Transverse colon (tissue), 4 donors: Measurements from ENCODE around the gene TOX2.

Experiments used
- POLR2A ChIP-seq: fragments of 450-650 bp; IDR thresholded peaks from one replicate; pipeline ENCODE4 v1.6.1; 2016; ENCODE audit warnings: antibody characterized with exemption, mild to moderate bottlenecking, moderate library complexity
- POLR2AphosphoS5 ChIP-seq, 3 donors: sonication (generic); formaldehyde crosslinking; IDR thresholded peaks; one replicate each; pipeline ENCODE4 v1.6.1; 2016; ENCODE audit warnings: antibody characterized with exemption in 3 of 3
- TF ChIP-seq, protein P1 (sequence below), 5 experiments: fragments of 200-600 bp in 3 of 5; fragments of 450-650 bp in 2 of 5; sonication (generic) in 3 of 5; IDR thresholded peaks; 1 replicate in 2 of 5; 2 replicates in 3 of 5; pipeline ENCODE4 v1.5.1; 2016 to 2017; ENCODE audit warnings: antibody characterized with exemption in 5 of 5, inconsistent platforms in 3 of 5, mild to moderate bottlenecking in 2 of 5, moderate library complexity in 1 of 5

DNA sequence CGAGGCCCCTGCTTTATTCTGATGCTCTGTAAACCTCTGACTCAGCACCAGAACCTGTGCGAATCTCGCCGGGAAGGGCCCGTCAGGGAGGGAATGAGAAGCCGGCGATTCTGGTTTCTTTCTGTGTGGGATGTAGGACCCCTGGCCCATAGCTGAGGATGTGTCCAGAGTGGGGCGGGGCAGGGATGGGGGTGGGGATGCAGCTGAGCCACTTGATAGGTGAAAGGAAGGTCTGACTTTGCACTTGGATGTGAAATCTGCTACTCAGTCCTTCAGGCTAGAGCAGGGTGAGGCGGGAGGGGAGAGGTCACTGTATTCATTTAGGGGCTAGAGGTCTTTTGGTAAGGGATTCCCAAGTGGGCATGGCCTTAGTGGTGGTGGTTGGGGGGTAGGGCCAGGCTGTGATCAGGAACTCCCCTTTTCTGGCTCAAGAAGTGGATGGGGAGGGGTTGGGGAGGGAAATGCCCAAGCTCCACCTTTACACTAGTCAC lies 2.3 kb downstream of the TOX2 start:
- TF ChIP-seq, protein P1, sequence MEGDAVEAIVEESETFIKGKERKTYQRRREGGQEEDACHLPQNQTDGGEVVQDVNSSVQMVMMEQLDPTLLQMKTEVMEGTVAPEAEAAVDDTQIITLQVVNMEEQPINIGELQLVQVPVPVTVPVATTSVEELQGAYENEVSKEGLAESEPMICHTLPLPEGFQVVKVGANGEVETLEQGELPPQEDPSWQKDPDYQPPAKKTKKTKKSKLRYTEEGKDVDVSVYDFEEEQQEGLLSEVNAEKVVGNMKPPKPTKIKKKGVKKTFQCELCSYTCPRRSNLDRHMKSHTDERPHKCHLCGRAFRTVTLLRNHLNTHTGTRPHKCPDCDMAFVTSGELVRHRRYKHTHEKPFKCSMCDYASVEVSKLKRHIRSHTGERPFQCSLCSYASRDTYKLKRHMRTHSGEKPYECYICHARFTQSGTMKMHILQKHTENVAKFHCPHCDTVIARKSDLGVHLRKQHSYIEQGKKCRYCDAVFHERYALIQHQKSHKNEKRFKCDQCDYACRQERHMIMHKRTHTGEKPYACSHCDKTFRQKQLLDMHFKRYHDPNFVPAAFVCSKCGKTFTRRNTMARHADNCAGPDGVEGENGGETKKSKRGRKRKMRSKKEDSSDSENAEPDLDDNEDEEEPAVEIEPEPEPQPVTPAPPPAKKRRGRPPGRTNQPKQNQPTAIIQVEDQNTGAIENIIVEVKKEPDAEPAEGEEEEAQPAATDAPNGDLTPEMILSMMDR (IDR thresholded peaks at IDR 0.05): no peak
- TF ChIP-seq POLR2AphosphoS5 (IDR thresholded peaks at IDR 0.05): no peak
- TF ChIP-seq POLR2A: no peak
